Endothelial cell of hepatic sinusoid (primary cell): ENCODE data around the gene CHMP2B.

Experiments
- in situ Hi-C: cut with HindIII; loops from 2 replicates; pipeline ENCODE4 v1.10.0; 2017; ENCODE audit warnings: low sequenced_read_pairs

CHMP2B gene, protein sequence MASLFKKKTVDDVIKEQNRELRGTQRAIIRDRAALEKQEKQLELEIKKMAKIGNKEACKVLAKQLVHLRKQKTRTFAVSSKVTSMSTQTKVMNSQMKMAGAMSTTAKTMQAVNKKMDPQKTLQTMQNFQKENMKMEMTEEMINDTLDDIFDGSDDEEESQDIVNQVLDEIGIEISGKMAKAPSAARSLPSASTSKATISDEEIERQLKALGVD

DNA sequence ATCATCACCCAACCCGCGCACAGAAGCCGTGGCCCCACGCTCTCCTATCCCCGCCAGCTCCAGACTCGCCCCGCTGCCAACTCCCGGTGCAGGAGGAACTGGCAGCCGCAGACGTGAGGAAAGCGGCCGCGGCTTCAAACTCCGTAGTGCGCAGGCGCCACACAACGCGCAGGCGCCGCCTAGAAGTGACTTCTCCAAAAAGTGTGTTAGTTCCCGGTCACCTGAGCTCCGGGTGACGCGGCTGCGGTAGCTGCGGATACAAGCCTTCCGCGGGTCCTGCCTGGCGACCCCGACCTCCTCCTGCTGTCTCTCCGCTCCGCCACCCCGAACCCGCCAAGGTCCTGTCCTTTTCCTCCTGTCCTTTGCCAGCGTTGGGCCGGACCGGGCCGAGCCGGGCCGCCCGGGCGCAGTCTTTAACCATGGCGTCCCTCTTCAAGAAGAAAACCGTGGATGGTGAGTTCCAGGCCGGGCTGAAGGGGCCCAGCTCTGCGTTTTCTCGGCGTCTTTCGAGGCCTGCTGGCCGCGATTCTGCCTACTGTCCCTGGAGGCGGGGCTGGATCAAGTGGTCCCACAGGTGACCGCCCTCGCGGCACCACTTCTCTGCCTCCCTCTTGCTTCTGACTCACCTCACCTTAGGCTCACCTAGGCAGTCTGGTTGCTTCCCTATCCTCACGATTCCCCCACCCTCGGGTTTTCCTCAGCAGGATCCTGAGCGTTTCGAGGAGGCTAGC is at the start of gene CHMP2B:
Gene CHMP2B, plus strand, starts transcription at position 206 of the 731 bp plus-strand sequence. Its CDS starts 214 bp downstream, at position 420.
- in situ Hi-C loops: no loop called here

DNA sequence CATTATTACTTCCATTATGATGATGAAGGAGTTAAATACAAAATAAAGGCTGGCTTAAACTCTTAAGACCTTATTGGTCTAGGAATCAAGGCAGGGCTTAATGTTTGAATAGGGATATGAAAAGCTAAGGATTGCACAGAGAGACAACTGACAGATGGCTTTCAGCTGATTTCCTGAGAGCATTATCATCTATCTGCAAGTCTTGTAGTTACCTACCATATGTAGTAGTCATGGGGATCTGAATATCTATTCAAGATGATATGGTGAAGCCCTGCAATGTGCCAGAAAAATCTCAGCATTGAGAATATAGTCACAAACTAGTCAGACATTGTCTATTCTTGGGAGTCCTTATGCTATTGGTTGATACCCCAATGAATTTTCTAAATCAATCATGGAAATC is 47.5 kb upstream of the CHMP2B start:
- in situ Hi-C loops: loop anchor here (5.0 kb wide), 1 partner anchor 77 kb away; no protein-coding TSS in a partner anchor

DNA sequence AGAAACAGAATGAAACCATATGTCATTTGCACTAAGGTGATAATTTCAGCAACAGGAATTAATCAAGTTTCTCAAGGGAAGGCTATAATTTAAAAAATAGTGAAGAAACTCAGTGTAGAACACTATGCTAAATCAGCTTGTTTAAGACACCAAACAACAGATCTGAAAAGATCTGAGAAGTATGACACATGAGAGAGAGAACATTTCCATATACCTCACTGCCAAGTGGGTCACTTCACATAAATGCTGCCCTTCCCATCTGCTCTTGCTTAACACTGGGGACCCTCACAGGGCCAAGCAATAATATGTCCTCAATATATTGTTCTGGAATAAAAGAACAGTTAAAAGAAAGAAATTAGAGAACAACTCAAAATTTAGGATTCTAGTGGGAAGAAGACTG is 45.6 kb upstream of the CHMP2B start:
- in situ Hi-C loops: loop anchor here (5.0 kb wide), 1 partner anchor 79 kb away; no protein-coding TSS in a partner anchor

DNA sequence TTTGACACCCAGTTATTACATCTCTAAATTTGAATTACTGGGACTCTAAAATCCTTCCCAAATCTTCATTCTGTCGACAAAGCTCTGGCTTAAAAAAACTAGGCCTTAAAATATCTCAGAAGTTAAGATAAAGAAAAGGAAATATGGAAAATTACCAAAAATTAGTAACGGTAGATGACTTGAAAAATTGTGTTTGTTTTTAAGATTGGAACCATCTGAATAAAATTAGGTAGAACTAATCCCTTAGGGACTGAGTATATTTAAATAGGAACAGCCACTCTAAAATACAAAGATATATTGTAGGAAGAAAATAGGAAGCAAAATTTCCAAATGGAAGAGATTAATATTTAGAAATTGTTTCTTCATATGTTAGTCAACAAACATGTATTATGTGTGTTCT is 45.1 kb upstream of the CHMP2B start:
- in situ Hi-C loops: loop anchor here (5.0 kb wide), 1 partner anchor 80 kb away; no protein-coding TSS in a partner anchor

DNA sequence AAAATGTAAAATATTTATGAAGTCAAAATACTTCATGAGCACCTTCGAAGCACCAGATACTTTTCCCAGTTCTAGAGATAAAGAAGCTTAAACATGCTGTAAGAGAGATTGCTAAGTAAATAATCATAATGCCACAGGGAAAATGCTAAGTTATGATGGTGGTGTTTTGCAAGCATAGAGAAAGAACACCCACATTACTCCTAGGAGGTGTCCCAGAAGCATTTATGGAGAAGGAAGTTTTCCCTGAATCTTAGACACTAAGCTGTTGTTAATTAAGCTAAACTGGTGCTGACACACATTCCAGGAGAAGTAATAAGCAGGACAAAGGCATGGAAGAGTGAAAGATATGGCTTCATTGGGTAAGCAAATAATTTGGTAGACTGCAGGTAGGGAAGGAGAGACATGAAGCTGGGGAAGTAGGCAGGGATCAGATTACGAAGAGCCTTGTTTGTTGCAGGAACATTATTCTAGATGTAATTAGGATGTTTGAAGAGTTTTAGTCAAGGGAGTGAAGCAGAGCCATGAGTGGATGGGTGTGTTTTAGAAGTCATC is 40.4 kb upstream of the CHMP2B start:
- in situ Hi-C loops: no loop called here

DNA sequence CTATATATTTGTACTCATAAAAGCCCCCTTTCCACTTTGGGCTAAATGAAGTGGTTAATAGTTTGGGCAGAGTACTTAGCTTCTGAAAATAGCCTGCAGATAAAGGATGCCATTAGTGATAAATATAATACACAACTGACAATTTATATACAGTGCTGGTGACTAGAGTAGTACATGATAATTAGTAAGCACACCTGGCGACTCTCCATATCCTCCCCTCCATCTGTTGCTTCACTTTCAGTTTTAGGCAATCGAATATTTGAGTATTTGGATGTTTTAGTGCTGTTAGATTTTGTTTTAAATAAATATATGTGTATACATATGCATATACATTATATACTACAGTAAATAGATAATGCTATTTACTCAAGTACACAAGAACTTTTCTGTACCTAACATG is 35.9 kb upstream of the CHMP2B start:
- in situ Hi-C loops: no loop called here

DNA sequence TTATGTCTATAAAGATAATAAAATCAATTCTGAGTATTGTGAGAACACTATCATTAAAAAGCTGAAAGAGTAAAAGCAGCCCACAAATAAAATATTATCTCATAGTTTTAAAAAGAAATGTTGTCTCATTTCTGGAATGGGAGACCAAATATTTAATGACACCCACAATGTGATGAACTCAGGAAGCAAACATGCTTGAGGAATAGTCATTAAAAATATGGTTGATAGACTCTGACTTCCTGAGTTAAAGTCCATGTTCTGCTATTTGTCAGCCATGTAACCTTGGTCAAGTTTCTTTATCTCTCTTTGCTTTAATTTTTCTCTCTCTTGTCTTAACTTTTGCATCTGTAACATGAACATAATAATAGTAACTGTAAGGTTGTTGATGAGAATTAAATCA is 35.5 kb upstream of the CHMP2B start:
- in situ Hi-C loops: no loop called here

DNA sequence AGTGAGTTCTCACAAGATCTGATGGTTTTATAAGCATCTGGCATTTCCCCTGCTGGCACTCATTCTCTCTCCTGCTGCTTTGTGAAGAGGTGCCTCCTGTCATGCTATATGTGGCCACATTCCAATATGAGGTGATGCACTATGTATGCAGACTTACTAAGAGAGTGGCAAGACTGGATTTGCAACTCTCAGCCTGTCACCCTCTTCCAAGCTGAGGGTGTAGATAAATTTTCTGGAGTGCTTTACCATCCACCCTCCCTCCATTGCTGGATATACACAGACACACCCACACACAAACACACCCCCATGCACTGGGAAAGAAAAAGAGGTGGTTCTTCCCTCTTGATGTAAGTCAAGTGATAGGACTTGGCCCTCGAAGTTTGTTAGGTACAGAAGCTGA is 30.2 kb upstream of the CHMP2B start:
- in situ Hi-C loops: no loop called here

DNA sequence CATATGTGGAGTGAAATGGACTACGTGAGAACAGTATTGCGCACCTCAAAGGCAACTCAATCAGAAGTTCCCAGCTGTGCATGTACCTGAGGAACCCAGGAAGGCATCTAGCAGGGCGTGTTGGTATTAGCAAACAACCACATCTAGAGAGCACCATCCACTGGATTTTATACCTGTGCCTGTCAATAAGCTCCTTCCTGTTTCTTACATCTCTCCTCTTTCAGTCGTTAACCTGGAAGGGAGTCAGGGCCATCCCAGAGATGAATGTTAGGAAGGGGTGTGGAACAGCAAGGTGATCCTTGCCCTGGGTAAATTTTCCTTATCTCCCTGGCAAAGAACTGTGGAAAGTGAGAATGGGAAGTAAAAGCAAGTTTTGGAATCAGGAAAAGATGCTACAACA is 29.6 kb upstream of the CHMP2B start:
- in situ Hi-C loops: no loop called here

DNA sequence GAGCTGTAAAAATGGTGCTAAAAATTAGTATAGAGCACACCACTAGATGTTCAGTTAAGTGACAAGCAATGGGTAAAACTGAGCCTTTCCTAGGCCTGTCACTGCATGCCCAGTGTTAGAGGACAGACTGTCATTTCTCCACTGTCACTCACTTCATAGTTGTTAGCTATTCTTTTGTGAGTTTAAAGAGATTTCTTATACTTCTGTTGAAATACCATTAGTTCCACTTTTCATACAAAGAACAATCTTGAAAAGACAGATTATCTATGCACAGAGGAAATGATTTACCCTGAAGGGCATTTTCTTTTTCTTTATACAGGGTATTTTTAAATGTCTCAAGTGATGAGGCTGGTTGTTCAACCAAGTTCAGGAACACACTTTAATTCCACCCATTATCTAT is 28.3 kb upstream of the CHMP2B start:
- in situ Hi-C loops: no loop called here

DNA sequence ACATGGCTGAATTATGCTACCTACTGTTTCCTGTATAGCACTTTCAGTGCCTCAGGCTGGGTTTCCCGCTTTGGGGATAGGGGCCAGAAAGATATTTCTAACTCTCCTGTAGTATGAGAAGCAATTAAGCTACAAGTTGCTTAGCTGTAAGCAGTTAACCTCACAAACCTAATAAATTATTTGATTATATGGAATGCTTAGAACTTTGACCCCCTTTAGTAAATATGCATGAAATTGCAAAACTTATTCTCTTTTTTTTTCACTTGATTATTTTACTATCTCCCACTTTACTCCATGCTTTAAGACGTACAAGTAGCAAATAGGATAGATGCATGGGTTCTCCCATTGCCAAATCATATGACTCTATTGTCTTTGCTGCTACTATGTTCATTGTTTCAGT is 27.5 kb upstream of the CHMP2B start:
- in situ Hi-C loops: no loop called here

DNA sequence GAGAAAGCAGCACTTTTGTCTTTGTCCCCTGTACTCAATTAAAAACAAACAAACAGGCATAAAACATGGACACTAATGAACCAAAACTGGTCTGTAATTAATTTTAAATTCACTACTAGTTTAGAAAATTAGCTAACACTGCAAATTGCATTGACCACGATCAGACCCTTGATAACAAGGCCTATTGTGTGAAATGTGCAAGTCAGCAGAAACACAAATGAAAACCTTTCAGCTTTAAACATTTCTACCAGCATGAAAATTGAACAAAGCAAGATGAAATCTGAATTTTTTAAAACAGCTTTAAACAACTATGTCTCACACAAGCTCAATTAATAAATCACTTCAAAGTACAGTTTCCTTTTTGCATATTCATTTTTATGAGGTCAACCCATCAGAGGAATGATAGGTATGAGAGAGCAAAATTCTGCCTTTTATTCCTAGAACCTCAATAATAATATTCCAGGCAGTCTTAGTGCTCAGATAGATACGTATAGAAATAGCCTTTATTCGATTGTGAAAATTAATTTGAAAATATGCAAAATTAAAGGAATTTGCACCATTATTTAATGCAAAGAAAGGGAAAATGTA is 27.0 kb upstream of the CHMP2B start:
- in situ Hi-C loops: no loop called here

DNA sequence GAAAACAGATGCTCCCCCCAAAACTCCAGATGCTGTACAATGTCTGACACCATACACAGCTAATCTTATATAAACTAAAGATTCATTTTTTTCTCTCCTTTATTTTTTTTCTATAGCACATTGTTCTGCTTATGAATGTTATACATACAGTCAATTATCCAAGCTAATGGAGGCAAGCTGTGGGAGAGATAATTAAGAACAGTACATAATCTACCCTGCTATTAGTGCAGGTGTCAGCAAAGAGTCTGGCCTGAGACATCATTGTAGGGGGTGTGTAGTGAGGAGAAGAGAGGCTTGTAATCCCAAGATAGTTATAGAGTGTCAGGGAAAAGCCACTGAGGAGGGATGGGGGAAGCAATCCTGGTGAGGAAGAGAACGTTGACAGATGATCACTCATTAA is 25.4 kb upstream of the CHMP2B start:
- in situ Hi-C loops: no loop called here

DNA sequence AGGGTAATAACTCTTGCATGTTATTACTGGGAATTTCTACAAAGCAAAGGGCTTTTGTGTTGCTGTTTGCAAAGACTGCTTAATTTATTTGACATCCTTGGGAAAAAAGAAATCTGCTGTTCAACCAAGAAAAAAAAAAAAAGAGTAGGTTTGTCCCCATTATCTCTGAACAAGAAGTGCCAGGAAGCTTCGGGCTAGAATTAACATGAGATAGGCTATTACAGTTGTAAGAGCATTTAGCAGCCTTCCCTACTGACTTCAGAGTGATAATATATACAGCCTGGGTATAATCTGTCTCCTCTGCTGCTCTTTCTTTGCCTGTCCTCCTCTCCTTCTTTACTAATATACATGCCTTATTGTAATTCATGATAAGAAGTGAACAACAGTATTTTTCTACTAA is 23.3 kb upstream of the CHMP2B start:
- in situ Hi-C loops: no loop called here

DNA sequence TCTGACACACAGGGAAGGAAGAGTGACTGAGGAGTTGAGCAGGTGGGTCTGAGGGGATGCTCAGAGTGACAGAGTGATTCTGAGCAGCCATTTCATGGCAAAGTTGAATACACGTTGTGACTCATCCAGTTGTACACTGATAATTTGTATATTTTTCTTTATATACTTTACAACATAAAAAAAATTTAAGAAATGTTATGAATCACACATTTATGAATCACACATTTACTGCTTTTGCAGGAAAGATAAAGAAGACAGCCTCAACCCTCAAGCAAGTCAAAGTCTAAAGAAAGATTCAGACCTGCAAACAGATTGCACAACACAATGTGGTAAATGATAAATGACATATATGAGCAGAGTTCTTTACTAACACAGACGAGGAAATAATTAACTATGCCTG is 21.0 kb upstream of the CHMP2B start:
- in situ Hi-C loops: no loop called here

DNA sequence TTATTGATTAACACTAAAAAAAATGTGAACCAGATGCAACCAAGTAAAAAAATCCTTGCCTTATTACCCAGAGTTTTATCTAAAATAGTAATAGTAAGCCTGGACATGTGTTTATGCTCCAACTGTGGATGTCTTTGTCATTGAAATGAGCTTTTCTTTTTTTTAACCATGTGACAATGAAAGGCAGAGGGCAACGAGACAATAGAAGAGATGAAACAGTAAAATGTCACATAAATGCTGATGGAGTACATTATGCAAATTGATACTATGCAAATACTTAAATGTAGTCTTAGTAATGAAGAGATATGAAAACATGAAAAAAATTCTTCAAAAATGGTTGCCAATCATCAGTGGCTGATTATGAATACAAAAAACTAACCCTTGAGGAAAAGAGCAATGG is 20.5 kb upstream of the CHMP2B start:
- in situ Hi-C loops: no loop called here

DNA sequence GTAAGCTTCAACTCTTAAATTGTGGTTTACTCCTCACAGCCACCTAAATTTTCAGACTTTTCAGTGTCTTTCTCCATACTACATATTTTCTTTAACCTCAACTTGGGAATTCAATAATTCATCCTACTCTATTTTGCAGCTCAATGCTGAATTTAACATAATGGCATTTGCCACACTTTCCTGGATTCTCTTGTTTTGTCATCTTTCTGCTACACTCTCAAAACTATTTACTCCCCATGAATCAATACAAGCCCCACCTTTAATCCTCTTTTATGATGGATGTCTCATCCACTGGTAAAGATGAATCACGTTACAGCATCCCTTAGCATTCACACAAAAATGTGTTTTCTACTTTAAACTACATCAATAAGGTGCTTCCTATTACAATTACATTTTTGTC is 19.6 kb upstream of the CHMP2B start:
- in situ Hi-C loops: no loop called here

DNA sequence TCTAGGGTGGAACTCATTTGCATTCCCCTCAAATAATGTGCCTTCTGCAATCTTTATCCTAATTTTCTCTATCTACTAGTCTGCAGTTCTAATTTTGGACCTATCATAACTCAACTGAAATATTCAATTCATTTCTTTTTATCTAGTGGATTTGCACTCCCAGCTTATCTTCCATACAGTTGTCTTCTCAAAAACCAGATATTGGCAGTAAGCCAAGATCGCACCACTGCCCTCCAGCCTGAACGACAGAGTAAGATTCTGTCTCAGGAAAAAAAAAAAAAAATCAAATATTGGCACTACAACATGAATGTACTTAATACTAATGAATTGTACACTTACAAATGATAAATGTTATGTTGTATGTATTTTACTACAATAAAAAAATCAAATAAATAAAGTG is 18.0 kb upstream of the CHMP2B start:
- in situ Hi-C loops: no loop called here

DNA sequence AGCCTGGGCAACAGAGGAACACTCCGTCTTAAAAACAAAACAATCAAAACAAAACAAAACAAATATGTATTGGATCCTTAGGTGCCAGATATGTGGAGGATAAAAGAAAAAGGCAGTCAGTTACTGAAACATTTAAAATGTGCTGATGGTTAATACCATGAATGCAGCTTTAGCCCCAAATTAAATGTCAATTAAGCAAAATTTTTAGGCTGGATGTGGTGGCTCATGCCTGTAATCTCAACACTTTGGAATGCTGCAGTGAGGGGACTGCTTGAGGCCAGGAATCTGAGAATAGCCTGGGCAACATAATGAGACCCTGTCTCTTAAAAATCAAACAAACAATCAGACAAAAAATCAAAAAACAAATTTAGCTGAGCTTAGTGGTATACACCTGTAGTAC is 8.5 kb upstream of the CHMP2B start:
- in situ Hi-C loops: no loop called here

DNA sequence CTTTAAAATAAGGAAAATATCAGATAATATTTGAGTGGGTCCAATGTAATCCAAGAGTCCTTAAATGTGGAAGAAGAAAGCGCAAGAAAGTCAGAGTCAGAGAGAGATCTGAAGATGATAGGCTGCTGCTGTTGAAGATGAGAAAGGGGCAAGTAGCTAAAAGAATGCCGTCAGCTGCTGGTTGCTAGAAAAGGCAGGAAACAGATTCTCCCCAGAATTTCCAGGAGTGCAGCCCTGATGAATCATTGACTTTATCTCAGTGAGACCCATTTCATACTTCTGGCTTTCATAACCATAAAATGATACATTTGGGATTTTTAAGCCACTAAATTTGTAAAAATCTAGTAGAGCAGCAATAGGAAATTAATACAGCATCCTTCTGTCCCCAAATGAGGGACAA is 7.5 kb upstream of the CHMP2B start:
- in situ Hi-C loops: no loop called here

DNA sequence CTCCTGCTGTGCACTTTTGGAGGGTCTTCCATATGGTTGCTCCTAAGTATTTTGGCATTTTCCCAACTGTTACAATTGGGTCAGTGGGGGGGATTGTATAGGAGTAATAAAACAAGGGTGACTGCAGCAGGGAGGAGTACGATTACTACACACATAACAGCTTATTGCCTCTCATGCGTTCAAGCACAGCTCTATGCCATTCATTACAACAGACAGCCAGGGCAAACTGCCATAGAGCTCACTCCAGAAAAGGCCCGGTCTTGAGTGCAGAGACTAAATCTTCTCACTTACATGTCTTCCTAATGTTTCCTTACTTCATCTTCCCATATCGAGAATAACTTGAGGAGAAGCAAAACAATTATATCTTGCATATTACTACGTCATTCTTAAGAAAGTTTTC is 1.4 kb upstream of the CHMP2B start:
- in situ Hi-C loops: no loop called here

DNA sequence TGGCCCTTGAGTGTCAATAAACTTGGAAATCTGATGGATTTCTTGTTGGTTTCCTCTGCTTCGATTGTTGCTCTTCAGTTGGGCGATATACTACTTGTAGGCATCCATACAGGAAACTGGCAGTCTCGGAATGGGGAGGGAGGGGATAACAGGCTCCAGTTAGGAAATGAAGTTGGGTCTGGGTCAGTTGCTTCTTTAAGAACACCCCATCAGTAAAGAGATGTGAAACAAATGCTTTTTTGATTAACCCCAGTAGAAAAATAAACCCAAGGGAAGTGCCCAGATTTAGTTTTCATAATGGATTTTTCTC is 681 bp downstream of the CHMP2B start:
- in situ Hi-C loops: no loop called here
